ENCODE data around the gene HEPN1.

DNA sequence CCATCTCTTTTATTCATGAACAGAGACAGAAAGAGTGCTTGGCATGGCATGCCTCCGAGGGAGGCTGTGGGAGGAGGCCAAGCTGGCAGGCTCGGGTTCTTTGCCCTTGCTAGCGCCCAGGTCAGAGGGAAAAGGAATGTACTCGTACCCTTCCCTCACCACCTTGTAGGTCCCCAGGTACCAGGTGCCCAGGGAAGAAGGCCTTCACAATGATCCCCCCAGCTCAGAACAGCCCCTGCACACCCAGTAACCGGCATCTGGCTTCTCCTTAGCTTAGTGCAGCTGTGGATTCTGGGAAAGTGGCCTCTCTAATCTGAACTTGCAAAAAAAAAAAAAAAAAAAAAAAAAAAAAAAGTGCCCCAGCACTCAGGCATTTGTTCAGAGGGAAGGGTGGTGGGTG, 1.3 kb downstream of the HEPN1 start:
- TF ChIP-seq, protein P1, sequence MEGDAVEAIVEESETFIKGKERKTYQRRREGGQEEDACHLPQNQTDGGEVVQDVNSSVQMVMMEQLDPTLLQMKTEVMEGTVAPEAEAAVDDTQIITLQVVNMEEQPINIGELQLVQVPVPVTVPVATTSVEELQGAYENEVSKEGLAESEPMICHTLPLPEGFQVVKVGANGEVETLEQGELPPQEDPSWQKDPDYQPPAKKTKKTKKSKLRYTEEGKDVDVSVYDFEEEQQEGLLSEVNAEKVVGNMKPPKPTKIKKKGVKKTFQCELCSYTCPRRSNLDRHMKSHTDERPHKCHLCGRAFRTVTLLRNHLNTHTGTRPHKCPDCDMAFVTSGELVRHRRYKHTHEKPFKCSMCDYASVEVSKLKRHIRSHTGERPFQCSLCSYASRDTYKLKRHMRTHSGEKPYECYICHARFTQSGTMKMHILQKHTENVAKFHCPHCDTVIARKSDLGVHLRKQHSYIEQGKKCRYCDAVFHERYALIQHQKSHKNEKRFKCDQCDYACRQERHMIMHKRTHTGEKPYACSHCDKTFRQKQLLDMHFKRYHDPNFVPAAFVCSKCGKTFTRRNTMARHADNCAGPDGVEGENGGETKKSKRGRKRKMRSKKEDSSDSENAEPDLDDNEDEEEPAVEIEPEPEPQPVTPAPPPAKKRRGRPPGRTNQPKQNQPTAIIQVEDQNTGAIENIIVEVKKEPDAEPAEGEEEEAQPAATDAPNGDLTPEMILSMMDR (IDR thresholded peaks at IDR 0.05; ENCODE audit: low read depth, low read length, poor library complexity, severe bottlenecking), result no peak
- TF ChIP-seq EZH2phosphoT487 (IDR thresholded peaks at IDR 0.05; ENCODE audit: borderline replicate concordance, low read length), result no peak

All from DOHH2 (cell line).